OCI-LY7 (cell line): ENCODE results near the gene TXN.

Experiments used
- CTCF ChIP-seq: fragments of 200-600 bp; sonication (generic); conservative IDR thresholded peaks from 2 replicates; pipeline ENCODE4 v1.5.1; 2014; ENCODE audit warnings: mild to moderate bottlenecking, antibody characterized with exemption, low read length, moderate library complexity, mixed read lengths
- EZH2phosphoT487 ChIP-seq: fragments of 200-600 bp; sonication (generic); IDR thresholded peaks from 2 replicates; pipeline ENCODE4 v1.6.1; 2018; ENCODE audit warnings: low read depth, borderline replicate concordance, mild to moderate bottlenecking, mixed run types, antibody characterized with exemption, low read length, moderate library complexity, mixed read lengths

GRCh38 chr9:110244616-110245015 lies 11.7 kb downstream of the TXN start:
- TF ChIP-seq CTCF (no peak), EZH2phosphoT487 (no peak)
